GM21390 (cell line): ENCODE measurements around the gene TBATA.

Source experiments
- ATAC-seq: cut with Tn5 transposase; IDR thresholded peaks from one replicate; pipeline ENCODE4 v1.9.1; 2021; ENCODE audit not compliant: unreplicated experiment

Gene TBATA

GRCh38 chr10:70763567-70763966 lies 21.6 kb downstream of the TBATA start:
- no peak for ATAC-seq

- ATAC-seq: no peak
Observed at GRCh38 chr10:70762441-70763175, 22.6 kb downstream of the TBATA start.

- ATAC-seq: no peak
Observed at GRCh38 chr10:70761727-70762350, 23.3 kb downstream of the TBATA start.

GRCh38 chr10:70761031-70761601 lies 24.1 kb downstream of the TBATA start:
- ATAC-seq: no peak

- no peak for ATAC-seq
Observed at GRCh38 chr10:70760271-70760787, 24.8 kb downstream of the TBATA start.

- ATAC-seq: no peak
Observed at GRCh38 chr10:70759781-70760180, 25.4 kb downstream of the TBATA start.

GRCh38 chr10:70758757-70759514 lies 26.2 kb downstream of the TBATA start:
- ATAC-seq: no peak

- ATAC-seq: no peak
Observed at GRCh38 chr10:70757856-70758255, 27.3 kb downstream of the TBATA start.

GRCh38 chr10:70756700-70757360 lies 28.3 kb downstream of the TBATA start:
- no peak for ATAC-seq

- no peak for ATAC-seq
Observed at GRCh38 chr10:70753841-70754621, 31.1 kb downstream of the TBATA start.

- ATAC-seq: no peak
Observed at GRCh38 chr10:70753026-70753663, 32.0 kb downstream of the TBATA start.

- no peak for ATAC-seq
Observed at GRCh38 chr10:70752571-70752970, 32.6 kb downstream of the TBATA start.

- ATAC-seq: no peak
Observed at GRCh38 chr10:70751991-70752390, 33.2 kb downstream of the TBATA start.

GRCh38 chr10:70751356-70751755 lies 33.8 kb downstream of the TBATA start:
- ATAC-seq: no peak

GRCh38 chr10:70750156-70750703 lies 34.9 kb downstream of the TBATA start:
- ATAC-seq: no peak

- ATAC-seq: no peak
Observed at GRCh38 chr10:70749756-70750155, 35.4 kb downstream of the TBATA start.

GRCh38 chr10:70748801-70749573 lies 36.2 kb downstream of the TBATA start:
- ATAC-seq: no peak

GRCh38 chr10:70748305-70748704 lies 36.9 kb downstream of the TBATA start:
- ATAC-seq: no peak
